H9 (cell line): ENCODE data around the gene DDX51. TPM values are rescaled to one million over a fixed set of nuclear protein-coding genes. Genes with fewer than 3 reads are reported as not detected.

Experiments used
- DNase-seq: peaks from one replicate; pipeline ENCODE4 v3.0.0-alpha.2; 2017
- H2AFZ ChIP-seq: one replicate; pipeline ENCODE4 v1.6.1; 2013; ENCODE audit warnings: mild to moderate bottlenecking, low read length, control low read depth, moderate library complexity
- H2AK5ac ChIP-seq: 2 replicates; pipeline ENCODE4 v1.6.1; 2013; ENCODE audit warnings: low read length, control low read depth, mixed read lengths; ENCODE audit not compliant: insufficient read length
- H2BK120ac ChIP-seq: one replicate; pipeline ENCODE4 v1.6.1; 2013; ENCODE audit warnings: low read depth, mild to moderate bottlenecking, low read length, control low read depth, inconsistent platforms; ENCODE audit not compliant: poor library complexity, severe bottlenecking
- H2BK12ac ChIP-seq: 2 replicates; pipeline ENCODE4 v1.6.1; 2013; ENCODE audit warnings: low read length, control low read depth, mixed read lengths, low read depth; ENCODE audit not compliant: insufficient read length
- H2BK15ac ChIP-seq: 2 replicates; pipeline ENCODE4 v1.6.1; 2013; ENCODE audit warnings: low read depth, low read length, control low read depth
- H2BK20ac ChIP-seq: one replicate; pipeline ENCODE4 v1.6.1; 2013; ENCODE audit warnings: low read depth, mild to moderate bottlenecking, low read length, control low read depth, inconsistent platforms; ENCODE audit not compliant: poor library complexity, severe bottlenecking
- H2BK5ac ChIP-seq: 2 replicates; pipeline ENCODE4 v1.6.1; 2013; ENCODE audit warnings: low read length, control low read depth, mixed read lengths; ENCODE audit not compliant: insufficient read length
- H3K14ac ChIP-seq: 2 replicates; pipeline ENCODE4 v1.6.1; 2013; ENCODE audit warnings: low read length, control low read depth; ENCODE audit not compliant: insufficient read depth
- H3K18ac ChIP-seq: 2 replicates; pipeline ENCODE4 v1.6.1; 2013; ENCODE audit warnings: low read depth, mild to moderate bottlenecking, mixed read lengths, low read length, control low read depth; ENCODE audit not compliant: insufficient read length
- H3K23ac ChIP-seq: 2 replicates; pipeline ENCODE4 v1.6.1; 2013; ENCODE audit warnings: low read length, control low read depth, mixed read lengths, low read depth; ENCODE audit not compliant: insufficient read length
- H3K23me2 ChIP-seq: 2 replicates; pipeline ENCODE4 v1.6.1; 2013; ENCODE audit warnings: low read depth, mild to moderate bottlenecking, mixed read lengths, low read length, control low read depth; ENCODE audit not compliant: insufficient read length, poor library complexity, severe bottlenecking
- H3K27ac ChIP-seq: 2 replicates; pipeline ENCODE4 v1.5.1; 2013; ENCODE audit warnings: low read length, control low read depth, mixed read lengths, low read depth; ENCODE audit not compliant: insufficient read length
- H3K27me3 ChIP-seq: 2 replicates; pipeline ENCODE4 v1.6.1; 2013; ENCODE audit warnings: low read length, control low read depth, inconsistent platforms; ENCODE audit not compliant: insufficient read depth
- H3K4ac ChIP-seq: 2 replicates; pipeline ENCODE4 v1.6.1; 2013; ENCODE audit warnings: low read depth, mild to moderate bottlenecking, control low read depth, inconsistent platforms, low read length, moderate library complexity
- H3K4me1 ChIP-seq: 2 replicates; pipeline ENCODE4 v1.6.1; 2013; ENCODE audit warnings: low read length, control low read depth, inconsistent platforms; ENCODE audit not compliant: insufficient read depth
- H3K4me2 ChIP-seq: 2 replicates; pipeline ENCODE4 v1.6.1; 2013; ENCODE audit warnings: low read length, control low read depth, mixed read lengths; ENCODE audit not compliant: insufficient read length, insufficient read depth
- H3K56ac ChIP-seq: 2 replicates; pipeline ENCODE4 v1.6.1; 2013; ENCODE audit warnings: low read depth, mild to moderate bottlenecking, mixed read lengths, low read length, control low read depth; ENCODE audit not compliant: insufficient read length
- H3K79me1 ChIP-seq: 2 replicates; pipeline ENCODE4 v1.6.1; 2013; ENCODE audit warnings: low read depth, mild to moderate bottlenecking, moderate library complexity, low read length, control low read depth, inconsistent platforms; ENCODE audit not compliant: insufficient read depth, poor library complexity, severe bottlenecking
- H3K79me2 ChIP-seq: 2 replicates; pipeline ENCODE4 v1.6.1; 2013; ENCODE audit warnings: low read length, control low read depth, inconsistent platforms; ENCODE audit not compliant: insufficient read depth
- H3K9ac ChIP-seq: 2 replicates; pipeline ENCODE4 v1.6.1; 2013; ENCODE audit warnings: low read length, control low read depth, mixed read lengths; ENCODE audit not compliant: insufficient read length; ENCODE audit errors: extremely low read depth
- H3K9me3 ChIP-seq: one replicate; pipeline ENCODE4 v1.6.1; 2013; ENCODE audit warnings: low read depth, low read length, inconsistent platforms; ENCODE audit not compliant: control insufficient read depth
- H3T11ph ChIP-seq: one replicate; pipeline ENCODE4 v1.6.1; 2013; ENCODE audit warnings: mild to moderate bottlenecking, low read length, control low read depth, inconsistent platforms
- H4K20me1 ChIP-seq: one replicate; pipeline ENCODE4 v1.6.1; 2013; ENCODE audit not compliant: control insufficient read depth, insufficient read length, insufficient read depth
- H4K5ac ChIP-seq: 2 replicates; pipeline ENCODE4 v1.6.1; 2013; ENCODE audit warnings: low read depth, mild to moderate bottlenecking, mixed read lengths, low read length, control low read depth; ENCODE audit not compliant: insufficient read length
- H4K8ac ChIP-seq: replicated peaks from 2 replicates; pipeline ENCODE4 v1.6.1; 2013; ENCODE audit warnings: low read length, control low read depth, mixed read lengths, low read depth; ENCODE audit not compliant: insufficient read length
- H4K91ac ChIP-seq: 2 replicates; pipeline ENCODE4 v1.6.1; 2013; ENCODE audit warnings: low read depth, mild to moderate bottlenecking, moderate library complexity, mixed read lengths, low read length, control low read depth; ENCODE audit not compliant: insufficient read length
- H3K27ac Mint-ChIP-seq, 3 experiments: 2 replicates in 2 of 3; 3 replicates in 1 of 3; pipeline ENCODE4 v1.8.0; 2020 to 2021; ENCODE audit warnings: mixed read lengths in 3 of 3, mild to moderate bottlenecking in 1 of 3, moderate library complexity in 1 of 3
- H3K27me3 Mint-ChIP-seq: 2 replicates; pipeline ENCODE4 v1.8.0; 2021; ENCODE audit warnings: low read depth, mild to moderate bottlenecking, moderate library complexity, mixed read lengths
- H3K36me3 Mint-ChIP-seq, 3 experiments: 2 replicates in 2 of 3; 3 replicates in 1 of 3; pipeline ENCODE4 v1.8.0; 2020 to 2021; ENCODE audit warnings: low read depth in 3 of 3, mixed read lengths in 3 of 3; ENCODE audit not compliant: insufficient read depth in 1 of 3
- H3K4me1 Mint-ChIP-seq, 2 experiments: 2 replicates each; pipeline ENCODE4 v1.8.0; 2020; ENCODE audit warnings: mixed read lengths in 2 of 2
- H3K4me3 Mint-ChIP-seq, 2 experiments: 2 replicates in 1 of 2; 3 replicates in 1 of 2; pipeline ENCODE4 v1.8.0; 2020 to 2021; ENCODE audit warnings: mild to moderate bottlenecking in 2 of 2, mixed read lengths in 2 of 2, moderate library complexity in 1 of 2
- H3K9me3 Mint-ChIP-seq, 2 experiments: 2 replicates in 1 of 2; 3 replicates in 1 of 2; pipeline ENCODE4 v1.8.0; 2020; ENCODE audit warnings: mild to moderate bottlenecking in 2 of 2, mixed read lengths in 2 of 2, moderate library complexity in 1 of 2
- CTCF ChIP-seq: fragments of 200-600 bp; sonication (generic); conservative IDR thresholded peaks from 3 replicates; pipeline ENCODE4 v1.8.0; 2021; ENCODE audit warnings: antibody characterized with exemption, mild to moderate bottlenecking
- WGBS: extraction: QIAGEN DNeasy Blood & Tissue Kit; methylation state at CpG from one replicate; pipeline ENCODE4 v1.1.7; 2013; ENCODE audit warnings: missing lambda C conversion rate, low lambda C conversion rate, mixed read lengths; ENCODE audit not compliant: insufficient read length; ENCODE audit errors: extremely low coverage; 5-methylcytosine and 5-hydroxymethylcytosine counted together
- total RNA-seq: library from RNA; stranded (reverse); gene quantifications from 2 replicates; pipeline ENCODE4 v1.2.1, GENCODE V29; 2021

The DDX51 gene
- total RNA-seq, 1 experiment from 2014 or later, result 37.9 TPM

GRCh38 chr12:132166093-132166492 lies 22.0 kb upstream of the DDX51 start:
- H3K79me2 ChIP-seq, result no peaks in the 10 kb centered on the region
- H3K23me2 ChIP-seq, result no peaks in the 10 kb centered on the region
- H3K27me3 Mint-ChIP-seq, result peaks cover 63% of the 10 kb centered on the region
- no peak overlapping the region for H3K27ac ChIP-seq
- peaks cover 9 to 13% of the 10 kb centered on the region in 2 experiments; a peak in 4 of 5 replicates for H3K9me3 Mint-ChIP-seq
- H2AFZ ChIP-seq, result no peak overlapping the region
- no peak overlapping the region for H4K91ac ChIP-seq
- no peak overlapping the region for H2BK5ac ChIP-seq
- no peak overlapping the region for H3K4ac ChIP-seq
- no peak overlapping the region for H3K9ac ChIP-seq
- no CpG with 5 or more reads among the region's 2 CpGs for WGBS
- TF ChIP-seq CTCF, result no peak
- H2BK120ac ChIP-seq, result no peak overlapping the region
- H2BK12ac ChIP-seq, result no peak overlapping the region
- H3K23ac ChIP-seq, result no peak overlapping the region
- H3K9me3 ChIP-seq, result no peaks in the 10 kb centered on the region
- no peak overlapping the region for H3K4me2 ChIP-seq
- H3K14ac ChIP-seq, result no peak overlapping the region
- no peak overlapping the region for H4K5ac ChIP-seq
- H2BK20ac ChIP-seq, result no peak overlapping the region
- no peak overlapping the region for H3T11ph ChIP-seq
- H3K4me1 Mint-ChIP-seq, result 0 out of 4 replicates have a peak, but pooled peaks cover 0 to 2% of the 10 kb centered on the region in 2 experiments
- no peak overlapping the region for H2AK5ac ChIP-seq
- no peak overlapping the region for H2BK15ac ChIP-seq
- no peak overlapping the region for H3K18ac ChIP-seq
- no peak for DNase-seq
- no peak overlapping the region for H3K27ac Mint-ChIP-seq
- no peak overlapping the region for H3K56ac ChIP-seq
- H4K20me1 ChIP-seq, result no peaks in the 10 kb centered on the region
- H3K36me3 Mint-ChIP-seq, result peaks cover 0 to 6% (median 0%) of the 10 kb centered on the region in 3 experiments; a peak in 1 of 7 replicates
- H4K8ac ChIP-seq, result no peak overlapping the region
- H3K27me3 ChIP-seq, result no peaks in the 10 kb centered on the region; the same call in 1 of the 2 replicates
- H3K4me1 ChIP-seq, result no peaks in the 10 kb centered on the region
- no peaks in the 10 kb centered on the region for H3K79me1 ChIP-seq
- H3K4me3 Mint-ChIP-seq, result no peak overlapping the region
